NCI-H460 (cell line): Measurements from ENCODE around the gene PC. TPM values are rescaled to one million over a fixed set of nuclear protein-coding genes. Genes with fewer than 3 reads are reported as not detected.

Experiments
- DNase-seq: peaks from one replicate; pipeline ENCODE4 v3.0.0-alpha.2; 2016; ENCODE audit warnings: low read depth; ENCODE audit errors: extremely low read depth
- total RNA-seq: library from RNA; depleted of rRNA; stranded (reverse); fragments of >200 nt; shearing (Covaris generic); gene quantifications from 2 replicates; pipeline ENCODE4 v1.2.3, GENCODE V29; 2014

Gene PC
- total RNA-seq, 1 experiment from 2014 or later = 22.2 TPM

- DNase-seq = no peak
These were observed 99.1 kb downstream of the PC start for GRCh38 chr11:66858939-66859685.

- DNase-seq = no peak
These were observed 99.8 kb downstream of the PC start for GRCh38 chr11:66858186-66858938.

GRCh38 chr11:66857927-66858185 lies 100.3 kb downstream of the PC start:
- no peak for DNase-seq

GRCh38 chr11:66857234-66857926 lies 100.8 kb downstream of the PC start:
- no peak for DNase-seq

- no peak for DNase-seq
These were observed 101.5 kb downstream of the PC start, which contains the start of gene LRFN4 for GRCh38 chr11:66856496-66857233. Gene LRFN4, plus strand, starts transcription at chr11:66857064. Its CDS starts 681 bp downstream, at chr11:66857745.

- DNase-seq = peak; percentile 85
These were observed 102.3 kb downstream of the PC start for GRCh38 chr11:66855574-66856495.

- no peak for DNase-seq
These were observed 103.4 kb downstream of the PC start for GRCh38 chr11:66854729-66855211.

- DNase-seq = no peak
These were observed 103.9 kb downstream of the PC start for GRCh38 chr11:66854231-66854661.

- DNase-seq = no peak
These were observed 104.6 kb downstream of the PC start for GRCh38 chr11:66853242-66854229.

- no peak for DNase-seq
These were observed 105.5 kb downstream of the PC start for GRCh38 chr11:66852466-66853241.

GRCh38 chr11:66851698-66852465 lies 106.3 kb downstream of the PC start:
- DNase-seq = no peak

GRCh38 chr11:66851239-66851596 lies 107.0 kb downstream of the PC start:
- no peak for DNase-seq

- DNase-seq = no peak
These were observed 107.5 kb downstream of the PC start for GRCh38 chr11:66850588-66851238.

GRCh38 chr11:66850235-66850587 lies 108.0 kb downstream of the PC start:
- DNase-seq = no peak

- no peak for DNase-seq
These were observed 108.5 kb downstream of the PC start for GRCh38 chr11:66849501-66850234.
